Karpas-422 (cell line): ENCODE results near the gene LRRC10B. TPM values are rescaled to one million over a fixed set of nuclear protein-coding genes. Genes with fewer than 3 reads are reported as not detected.

Experiments used
- DNase-seq: peaks from one replicate; pipeline ENCODE4 v3.0.0-alpha.2; 2015
- H2AFZ ChIP-seq: fragments of 200-600 bp; sonication (generic); 2 replicates; pipeline ENCODE4 v1.6.1; 2014; ENCODE audit warnings: antibody characterized with exemption, low read length, mixed read lengths
- H3K27ac ChIP-seq: fragments of 200-600 bp; sonication (generic); 2 replicates; pipeline ENCODE4 v1.5.1; 2014; ENCODE audit warnings: mild to moderate bottlenecking, low read length, moderate library complexity
- H3K27me3 ChIP-seq: fragments of 200-600 bp; sonication (generic); 2 replicates; pipeline ENCODE4 v1.6.1; 2014; ENCODE audit warnings: low read length, mixed read lengths
- H3K36me3 ChIP-seq: fragments of 200-600 bp; sonication (generic); 2 replicates; pipeline ENCODE4 v1.6.1; 2014; ENCODE audit warnings: low read length, mixed read lengths; ENCODE audit not compliant: insufficient read depth
- H3K4me1 ChIP-seq: fragments of 200-600 bp; sonication (generic); 2 replicates; pipeline ENCODE4 v1.6.1; 2014; ENCODE audit warnings: mild to moderate bottlenecking, low read length, mixed read lengths
- H3K4me2 ChIP-seq: fragments of 200-600 bp; sonication (generic); 2 replicates; pipeline ENCODE4 v1.6.1; 2014; ENCODE audit warnings: low read length, low read depth, mild to moderate bottlenecking; ENCODE audit not compliant: poor library complexity, severe bottlenecking
- H3K4me3 ChIP-seq: fragments of 200-600 bp; sonication (generic); 2 replicates; pipeline ENCODE4 v1.5.1; 2014; ENCODE audit warnings: mild to moderate bottlenecking, antibody characterized with exemption, low read length, mixed read lengths
- H3K79me2 ChIP-seq: fragments of 200-600 bp; sonication (generic); 2 replicates; pipeline ENCODE4 v1.6.1; 2014; ENCODE audit warnings: mild to moderate bottlenecking, low read length, mixed read lengths
- H3K9ac ChIP-seq: fragments of 200-600 bp; sonication (generic); 2 replicates; pipeline ENCODE4 v1.6.0; 2014; ENCODE audit warnings: low read length
- H3K9me2 ChIP-seq: fragments of 200-600 bp; sonication (generic), shearing (Covaris generic); replicated peaks from 2 replicates; pipeline ENCODE4 v1.6.0; 2014; ENCODE audit warnings: mild to moderate bottlenecking, low read length, moderate library complexity; ENCODE audit not compliant: insufficient read depth
- H3K9me3 ChIP-seq: fragments of 300-700, 200-600 bp; sonication (generic); 2 replicates; pipeline ENCODE4 v1.6.1; 2014; ENCODE audit warnings: low read length, mixed read lengths
- H4K20me1 ChIP-seq: fragments of 200-600 bp; sonication (generic); 2 replicates; pipeline ENCODE4 v1.6.1; 2014; ENCODE audit warnings: mild to moderate bottlenecking, antibody characterized with exemption, low read length, low read depth; ENCODE audit not compliant: insufficient read depth
- total RNA-seq: library from RNA; depleted of rRNA; stranded (reverse); fragments of >200 nt; shearing (Covaris generic); gene quantifications from 2 replicates; pipeline ENCODE4 v1.2.3, GENCODE V29; 2014; ENCODE audit warnings: low replicate concordance

Gene LRRC10B
- total RNA-seq, 1 experiment from 2014 or later: not detected

DNA sequence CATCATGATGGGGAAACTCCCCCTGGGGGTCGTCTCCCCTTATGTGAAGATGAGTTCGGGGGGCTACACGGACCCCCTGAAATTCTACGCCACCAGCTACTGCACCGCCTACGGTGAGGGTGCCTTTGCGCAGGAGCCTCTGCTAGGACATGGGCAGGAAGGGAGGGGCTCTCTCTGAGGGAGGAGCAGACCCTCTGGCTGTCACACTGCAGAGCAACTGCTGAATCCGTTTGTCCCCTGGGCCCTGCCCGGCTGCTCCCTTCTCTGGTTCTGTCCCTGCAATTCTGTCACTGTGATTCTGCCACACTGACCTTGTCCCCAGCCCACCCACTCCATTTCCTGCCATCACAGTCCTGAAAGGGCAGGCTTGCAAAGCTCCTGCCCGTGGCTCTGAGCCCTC, 26.7 kb upstream of the LRRC10B start:
- Histone ChIP-seq H3K4me2 (no peak overlapping the region), H3K9ac (no peak overlapping the region)

GRCh38 chr11:61482513-61482912, 26.0 kb upstream of the LRRC10B start:
- Histone ChIP-seq H3K4me3 (no peak overlapping the region), H3K27ac (no peak overlapping the region), H3K79me2 (no peaks in the 10 kb centered on the region), H3K9me2 (no peaks in the 10 kb centered on the region), H4K20me1 (no peaks in the 10 kb centered on the region), H3K4me1 (no peaks in the 10 kb centered on the region), H3K36me3 (no peaks in the 10 kb centered on the region), H2AFZ (no peak overlapping the region), H3K9ac (no peak overlapping the region), H3K4me2 (no peak overlapping the region), H3K9me3 (no peaks in the 10 kb centered on the region), H3K27me3 (no peaks in the 10 kb centered on the region)
- DNase-seq: peak; percentile 82

More for the DNA sequence above, 26.7 kb upstream of the LRRC10B start:
- Histone ChIP-seq H4K20me1 (no peaks in the 10 kb centered on the region), H3K27ac (no peak overlapping the region), H3K27me3 (no peaks in the 10 kb centered on the region), H2AFZ (no peak overlapping the region), H3K4me1 (no peaks in the 10 kb centered on the region), H3K9me2 (no peaks in the 10 kb centered on the region), H3K9me3 (no peaks in the 10 kb centered on the region), H3K79me2 (no peaks in the 10 kb centered on the region), H3K4me3 (no peak overlapping the region), H3K36me3 (no peaks in the 10 kb centered on the region)
- no peak for DNase-seq

DNA sequence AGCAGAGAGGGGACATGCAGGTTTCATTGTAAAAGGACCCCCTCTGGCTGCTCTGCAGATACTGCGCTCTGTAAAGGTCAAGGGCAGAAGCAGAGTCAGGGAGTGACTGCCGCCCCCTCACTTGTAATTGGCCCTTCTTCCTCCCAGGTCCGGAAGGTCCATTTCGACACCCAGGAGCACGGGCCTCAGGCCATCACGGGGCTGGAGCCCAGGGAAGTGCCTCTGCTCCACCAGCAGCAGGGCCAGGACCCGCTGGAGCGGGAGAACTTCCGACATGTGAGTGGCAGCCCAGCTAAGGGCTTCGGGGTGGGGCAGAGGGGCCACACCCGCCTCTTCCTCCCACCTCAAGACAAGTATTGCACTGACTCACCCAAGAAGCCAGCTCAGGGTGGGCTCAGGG, 24.0 kb upstream of the LRRC10B start:
- Histone ChIP-seq H3K4me2 (no peak overlapping the region), H3K79me2 (no peaks in the 10 kb centered on the region), H3K27ac (no peak overlapping the region), H3K36me3 (no peaks in the 10 kb centered on the region), H3K9me3 (no peaks in the 10 kb centered on the region), H3K9ac (no peak overlapping the region), H3K4me1 (no peaks in the 10 kb centered on the region), H4K20me1 (no peaks in the 10 kb centered on the region), H3K27me3 (no peaks in the 10 kb centered on the region), H2AFZ (no peak overlapping the region), H3K9me2 (no peaks in the 10 kb centered on the region), H3K4me3 (no peak overlapping the region)
- DNase-seq: no peak

DNA sequence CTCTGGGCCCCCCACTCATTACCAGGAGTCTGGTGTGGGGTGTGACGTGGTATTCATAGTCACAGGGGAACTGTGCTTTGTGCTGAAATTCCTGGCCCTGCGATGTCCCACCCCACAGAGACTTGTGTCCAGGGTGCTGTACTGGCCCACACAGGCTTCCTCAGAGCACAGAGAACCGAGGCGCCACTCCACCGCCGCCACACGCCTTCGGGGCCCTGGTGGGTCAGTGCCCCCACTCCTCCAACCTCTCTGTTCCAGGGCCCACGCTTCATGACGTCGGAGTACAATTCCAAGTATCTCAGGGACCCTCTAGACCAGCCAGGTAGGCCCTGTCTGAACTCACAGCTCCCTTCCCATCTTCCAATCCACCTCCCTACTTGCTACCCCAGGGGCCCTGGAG, 23.5 kb upstream of the LRRC10B start:
- H3K36me3 ChIP-seq: no peaks in the 10 kb centered on the region
- H3K9me3 ChIP-seq: no peaks in the 10 kb centered on the region
- no peak overlapping the region for H3K4me3 ChIP-seq
- no peak overlapping the region for H3K9ac ChIP-seq
- H3K9me2 ChIP-seq: no peaks in the 10 kb centered on the region
- H4K20me1 ChIP-seq: no peaks in the 10 kb centered on the region
- no peak overlapping the region for H3K4me2 ChIP-seq
- no peaks in the 10 kb centered on the region for H3K4me1 ChIP-seq
- no peaks in the 10 kb centered on the region for H3K27me3 ChIP-seq
- no peak overlapping the region for H2AFZ ChIP-seq
- no peaks in the 10 kb centered on the region for H3K79me2 ChIP-seq
- no peak overlapping the region for H3K27ac ChIP-seq
- DNase-seq: no peak

- no peaks in the 10 kb centered on the region for H3K9me2 ChIP-seq
- H3K27ac ChIP-seq: no peak overlapping the region
- no peak overlapping the region for H2AFZ ChIP-seq
- DNase-seq: no peak
- H3K36me3 ChIP-seq: no peaks in the 10 kb centered on the region
- H3K4me1 ChIP-seq: no peaks in the 10 kb centered on the region
- no peaks in the 10 kb centered on the region for H3K9me3 ChIP-seq
- H4K20me1 ChIP-seq: no peaks in the 10 kb centered on the region
- no peak overlapping the region for H3K4me3 ChIP-seq
- no peaks in the 10 kb centered on the region for H3K27me3 ChIP-seq
- no peaks in the 10 kb centered on the region for H3K79me2 ChIP-seq
- no peak overlapping the region for H3K4me2 ChIP-seq
- H3K9ac ChIP-seq: no peak overlapping the region
Observed at GRCh38 chr11:61486011-61486620, 22.4 kb upstream of the LRRC10B start.

DNA sequence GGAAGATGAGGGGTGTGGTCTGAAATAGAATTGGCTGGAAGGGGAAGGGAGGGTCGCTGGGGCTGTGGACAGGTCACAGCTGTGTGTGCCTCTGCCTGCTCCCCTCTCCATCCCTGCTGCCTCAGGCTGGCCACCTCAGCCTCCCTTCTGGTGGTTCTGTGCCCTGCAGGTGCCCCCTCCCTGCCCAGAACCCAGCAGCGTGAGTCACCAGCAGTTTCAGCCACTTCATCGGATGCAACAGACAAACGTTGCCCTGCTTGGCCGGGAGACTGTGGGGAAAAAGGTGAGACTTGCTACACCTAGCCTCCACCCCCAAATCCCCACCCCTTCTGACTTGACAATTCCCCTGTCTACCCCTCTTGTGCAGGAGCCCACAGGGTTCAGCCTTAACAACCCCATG, 21.8 kb upstream of the LRRC10B start:
- Histone ChIP-seq H4K20me1 (no peaks in the 10 kb centered on the region), H3K4me1 (no peaks in the 10 kb centered on the region), H3K4me2 (no peak overlapping the region), H3K4me3 (no peak overlapping the region), H3K36me3 (no peaks in the 10 kb centered on the region), H3K9me2 (no peaks in the 10 kb centered on the region), H3K27me3 (no peaks in the 10 kb centered on the region), H3K9ac (no peak overlapping the region), H3K9me3 (no peaks in the 10 kb centered on the region), H2AFZ (no peak overlapping the region), H3K27ac (no peak overlapping the region), H3K79me2 (no peaks in the 10 kb centered on the region)
- no peak for DNase-seq

GRCh38 chr11:61487342-61488025, 21.1 kb upstream of the LRRC10B start:
- H4K20me1 ChIP-seq: no peaks in the 10 kb centered on the region
- H3K9me3 ChIP-seq: no peaks in the 10 kb centered on the region
- no peak overlapping the region for H3K4me2 ChIP-seq
- H3K27ac ChIP-seq: no peak overlapping the region
- H3K9me2 ChIP-seq: no peaks in the 10 kb centered on the region
- H2AFZ ChIP-seq: no peak overlapping the region
- no peaks in the 10 kb centered on the region for H3K4me1 ChIP-seq
- no peaks in the 10 kb centered on the region for H3K36me3 ChIP-seq
- H3K9ac ChIP-seq: no peak overlapping the region
- no peak for DNase-seq
- H3K27me3 ChIP-seq: no peaks in the 10 kb centered on the region
- H3K79me2 ChIP-seq: no peaks in the 10 kb centered on the region
- no peak overlapping the region for H3K4me3 ChIP-seq

DNA sequence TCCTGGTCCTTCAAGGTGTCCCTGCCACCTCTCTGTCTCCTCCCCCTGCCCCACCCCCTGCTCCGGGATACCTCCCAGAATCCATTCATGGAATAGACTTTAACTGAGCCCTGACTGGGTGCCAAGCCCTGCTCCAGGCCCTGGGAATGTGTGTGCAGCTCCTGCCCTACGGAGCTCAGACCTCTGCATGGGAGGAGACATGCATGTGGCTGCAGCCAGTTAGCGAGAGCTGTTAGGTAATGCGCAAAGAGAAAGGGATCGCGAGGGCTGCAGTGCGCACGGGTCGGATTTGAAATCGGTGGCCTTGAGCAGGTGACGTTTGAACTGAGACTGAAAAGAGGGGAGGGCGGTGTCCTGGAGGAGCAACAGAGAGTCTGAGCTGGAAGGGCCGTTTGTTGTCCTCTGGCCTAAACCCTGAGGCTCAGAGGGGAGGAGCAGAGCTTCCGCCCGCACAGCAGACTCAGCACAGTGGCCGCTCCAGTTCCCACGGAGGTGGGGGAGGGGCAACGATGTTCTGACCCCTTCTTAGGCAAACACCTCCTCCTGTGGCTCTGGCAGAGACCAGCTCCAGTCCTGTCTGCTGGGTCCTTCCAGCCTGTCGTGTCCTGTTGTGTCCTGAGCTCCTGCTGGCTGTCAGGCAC, 19.8 kb upstream of the LRRC10B start:
- Histone ChIP-seq H3K4me2 (no peak overlapping the region), H3K9me2 (no peaks in the 10 kb centered on the region), H3K4me1 (no peaks in the 10 kb centered on the region), H3K9me3 (no peaks in the 10 kb centered on the region), H3K9ac (no peak overlapping the region), H2AFZ (no peak overlapping the region), H3K36me3 (no peaks in the 10 kb centered on the region), H3K4me3 (no peak overlapping the region), H3K27me3 (no peaks in the 10 kb centered on the region), H3K79me2 (no peaks in the 10 kb centered on the region), H4K20me1 (no peaks in the 10 kb centered on the region), H3K27ac (no peak overlapping the region)
- no peak for DNase-seq
